OCI-LY7 (cell line): ENCODE data around the gene UGT1A4.

Experiments
- EZH2phosphoT487 ChIP-seq: fragments of 200-600 bp; sonication (generic); IDR thresholded peaks from 2 replicates; pipeline ENCODE4 v1.6.1; 2018; ENCODE audit warnings: low read depth, borderline replicate concordance, mild to moderate bottlenecking, mixed run types, antibody characterized with exemption, low read length, moderate library complexity, mixed read lengths
- TF ChIP-seq, protein P1 (sequence below): fragments of 200-600 bp; sonication (generic); conservative IDR thresholded peaks from 2 replicates; pipeline ENCODE4 v1.5.1; 2014; ENCODE audit warnings: mild to moderate bottlenecking, antibody characterized with exemption, low read length, moderate library complexity, mixed read lengths

DNA sequence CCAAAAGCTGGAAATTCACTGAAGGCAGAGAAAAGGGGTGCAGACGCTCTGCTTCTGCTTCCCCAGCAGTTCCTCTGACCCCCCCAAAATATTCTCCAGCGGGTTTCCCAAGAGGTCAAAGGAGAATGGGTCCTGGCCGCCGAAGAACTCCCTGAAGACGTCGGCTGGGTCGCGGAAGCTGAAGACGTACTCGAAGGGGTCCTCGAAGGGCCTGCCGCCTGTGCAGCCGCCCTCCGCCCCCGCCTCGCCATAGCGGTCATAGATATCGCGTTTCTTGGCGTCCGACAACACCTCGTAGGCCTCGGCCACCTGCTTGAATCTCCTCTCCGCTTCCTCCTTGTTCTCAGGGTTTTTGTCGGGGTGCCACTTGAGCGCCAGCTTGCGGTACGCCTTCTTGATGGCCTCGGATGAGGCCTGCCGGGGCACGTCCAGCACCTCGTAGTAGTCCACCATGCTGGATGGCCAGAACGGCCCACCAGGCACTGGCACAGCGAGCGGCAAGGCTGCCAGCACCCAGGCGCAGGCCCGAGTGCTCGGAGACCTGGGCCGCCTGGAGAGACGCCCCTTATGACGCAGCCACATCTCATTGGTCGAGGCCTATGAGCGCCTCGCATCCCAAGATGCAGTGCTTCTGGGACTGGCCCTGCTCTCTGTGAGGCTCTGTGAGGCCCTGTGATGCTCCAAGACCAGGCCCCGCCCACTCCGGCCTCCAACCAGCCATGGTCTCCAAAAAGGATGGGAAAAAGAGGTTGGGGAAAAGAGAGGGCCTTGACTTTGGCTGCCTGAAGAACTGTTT lies 25.1 kb downstream of the UGT1A4 start:
- TF ChIP-seq, protein P1, sequence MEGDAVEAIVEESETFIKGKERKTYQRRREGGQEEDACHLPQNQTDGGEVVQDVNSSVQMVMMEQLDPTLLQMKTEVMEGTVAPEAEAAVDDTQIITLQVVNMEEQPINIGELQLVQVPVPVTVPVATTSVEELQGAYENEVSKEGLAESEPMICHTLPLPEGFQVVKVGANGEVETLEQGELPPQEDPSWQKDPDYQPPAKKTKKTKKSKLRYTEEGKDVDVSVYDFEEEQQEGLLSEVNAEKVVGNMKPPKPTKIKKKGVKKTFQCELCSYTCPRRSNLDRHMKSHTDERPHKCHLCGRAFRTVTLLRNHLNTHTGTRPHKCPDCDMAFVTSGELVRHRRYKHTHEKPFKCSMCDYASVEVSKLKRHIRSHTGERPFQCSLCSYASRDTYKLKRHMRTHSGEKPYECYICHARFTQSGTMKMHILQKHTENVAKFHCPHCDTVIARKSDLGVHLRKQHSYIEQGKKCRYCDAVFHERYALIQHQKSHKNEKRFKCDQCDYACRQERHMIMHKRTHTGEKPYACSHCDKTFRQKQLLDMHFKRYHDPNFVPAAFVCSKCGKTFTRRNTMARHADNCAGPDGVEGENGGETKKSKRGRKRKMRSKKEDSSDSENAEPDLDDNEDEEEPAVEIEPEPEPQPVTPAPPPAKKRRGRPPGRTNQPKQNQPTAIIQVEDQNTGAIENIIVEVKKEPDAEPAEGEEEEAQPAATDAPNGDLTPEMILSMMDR: no peak
- TF ChIP-seq EZH2phosphoT487: no peak
